H9 (cell line): ENCODE results near the gene SDK1. TPM values are rescaled to one million over a fixed set of nuclear protein-coding genes. Genes with fewer than 3 reads are reported as not detected.

ENCODE experiments used
- DNase-seq: peaks from one replicate; pipeline ENCODE4 v3.0.0-alpha.2; 2017
- H2AFZ ChIP-seq: one replicate; pipeline ENCODE4 v1.6.1; 2013; ENCODE audit warnings: mild to moderate bottlenecking, low read length, control low read depth, moderate library complexity
- H2AK5ac ChIP-seq: 2 replicates; pipeline ENCODE4 v1.6.1; 2013; ENCODE audit warnings: low read length, control low read depth, mixed read lengths; ENCODE audit not compliant: insufficient read length
- H2BK120ac ChIP-seq: one replicate; pipeline ENCODE4 v1.6.1; 2013; ENCODE audit warnings: low read depth, mild to moderate bottlenecking, low read length, control low read depth, inconsistent platforms; ENCODE audit not compliant: poor library complexity, severe bottlenecking
- H2BK12ac ChIP-seq: 2 replicates; pipeline ENCODE4 v1.6.1; 2013; ENCODE audit warnings: low read length, control low read depth, mixed read lengths, low read depth; ENCODE audit not compliant: insufficient read length
- H2BK15ac ChIP-seq: 2 replicates; pipeline ENCODE4 v1.6.1; 2013; ENCODE audit warnings: low read depth, low read length, control low read depth
- H2BK20ac ChIP-seq: one replicate; pipeline ENCODE4 v1.6.1; 2013; ENCODE audit warnings: low read depth, mild to moderate bottlenecking, low read length, control low read depth, inconsistent platforms; ENCODE audit not compliant: poor library complexity, severe bottlenecking
- H2BK5ac ChIP-seq: 2 replicates; pipeline ENCODE4 v1.6.1; 2013; ENCODE audit warnings: low read length, control low read depth, mixed read lengths; ENCODE audit not compliant: insufficient read length
- H3K14ac ChIP-seq: 2 replicates; pipeline ENCODE4 v1.6.1; 2013; ENCODE audit warnings: low read length, control low read depth; ENCODE audit not compliant: insufficient read depth
- H3K18ac ChIP-seq: 2 replicates; pipeline ENCODE4 v1.6.1; 2013; ENCODE audit warnings: low read depth, mild to moderate bottlenecking, mixed read lengths, low read length, control low read depth; ENCODE audit not compliant: insufficient read length
- H3K23ac ChIP-seq: 2 replicates; pipeline ENCODE4 v1.6.1; 2013; ENCODE audit warnings: low read length, control low read depth, mixed read lengths, low read depth; ENCODE audit not compliant: insufficient read length
- H3K23me2 ChIP-seq: 2 replicates; pipeline ENCODE4 v1.6.1; 2013; ENCODE audit warnings: low read depth, mild to moderate bottlenecking, mixed read lengths, low read length, control low read depth; ENCODE audit not compliant: insufficient read length, poor library complexity, severe bottlenecking
- H3K27ac ChIP-seq: 2 replicates; pipeline ENCODE4 v1.5.1; 2013; ENCODE audit warnings: low read length, control low read depth, mixed read lengths, low read depth; ENCODE audit not compliant: insufficient read length
- H3K27me3 ChIP-seq: 2 replicates; pipeline ENCODE4 v1.6.1; 2013; ENCODE audit warnings: low read length, control low read depth, inconsistent platforms; ENCODE audit not compliant: insufficient read depth
- H3K4ac ChIP-seq: 2 replicates; pipeline ENCODE4 v1.6.1; 2013; ENCODE audit warnings: low read depth, mild to moderate bottlenecking, control low read depth, inconsistent platforms, low read length, moderate library complexity
- H3K4me1 ChIP-seq: 2 replicates; pipeline ENCODE4 v1.6.1; 2013; ENCODE audit warnings: low read length, control low read depth, inconsistent platforms; ENCODE audit not compliant: insufficient read depth
- H3K4me2 ChIP-seq: 2 replicates; pipeline ENCODE4 v1.6.1; 2013; ENCODE audit warnings: low read length, control low read depth, mixed read lengths; ENCODE audit not compliant: insufficient read length, insufficient read depth
- H3K56ac ChIP-seq: 2 replicates; pipeline ENCODE4 v1.6.1; 2013; ENCODE audit warnings: low read depth, mild to moderate bottlenecking, mixed read lengths, low read length, control low read depth; ENCODE audit not compliant: insufficient read length
- H3K79me1 ChIP-seq: 2 replicates; pipeline ENCODE4 v1.6.1; 2013; ENCODE audit warnings: low read depth, mild to moderate bottlenecking, moderate library complexity, low read length, control low read depth, inconsistent platforms; ENCODE audit not compliant: insufficient read depth, poor library complexity, severe bottlenecking
- H3K79me2 ChIP-seq: 2 replicates; pipeline ENCODE4 v1.6.1; 2013; ENCODE audit warnings: low read length, control low read depth, inconsistent platforms; ENCODE audit not compliant: insufficient read depth
- H3K9ac ChIP-seq: 2 replicates; pipeline ENCODE4 v1.6.1; 2013; ENCODE audit warnings: low read length, control low read depth, mixed read lengths; ENCODE audit not compliant: insufficient read length; ENCODE audit errors: extremely low read depth
- H3K9me3 ChIP-seq: one replicate; pipeline ENCODE4 v1.6.1; 2013; ENCODE audit warnings: low read depth, low read length, inconsistent platforms; ENCODE audit not compliant: control insufficient read depth
- H3T11ph ChIP-seq: one replicate; pipeline ENCODE4 v1.6.1; 2013; ENCODE audit warnings: mild to moderate bottlenecking, low read length, control low read depth, inconsistent platforms
- H4K20me1 ChIP-seq: one replicate; pipeline ENCODE4 v1.6.1; 2013; ENCODE audit not compliant: control insufficient read depth, insufficient read length, insufficient read depth
- H4K5ac ChIP-seq: 2 replicates; pipeline ENCODE4 v1.6.1; 2013; ENCODE audit warnings: low read depth, mild to moderate bottlenecking, mixed read lengths, low read length, control low read depth; ENCODE audit not compliant: insufficient read length
- H4K8ac ChIP-seq: replicated peaks from 2 replicates; pipeline ENCODE4 v1.6.1; 2013; ENCODE audit warnings: low read length, control low read depth, mixed read lengths, low read depth; ENCODE audit not compliant: insufficient read length
- H4K91ac ChIP-seq: 2 replicates; pipeline ENCODE4 v1.6.1; 2013; ENCODE audit warnings: low read depth, mild to moderate bottlenecking, moderate library complexity, mixed read lengths, low read length, control low read depth; ENCODE audit not compliant: insufficient read length
- H3K27ac Mint-ChIP-seq, 3 experiments: 2 replicates in 2 of 3; 3 replicates in 1 of 3; pipeline ENCODE4 v1.8.0; 2020 to 2021; ENCODE audit warnings: mixed read lengths in 3 of 3, mild to moderate bottlenecking in 1 of 3, moderate library complexity in 1 of 3
- H3K27me3 Mint-ChIP-seq: 2 replicates; pipeline ENCODE4 v1.8.0; 2021; ENCODE audit warnings: low read depth, mild to moderate bottlenecking, moderate library complexity, mixed read lengths
- H3K36me3 Mint-ChIP-seq, 3 experiments: 2 replicates in 2 of 3; 3 replicates in 1 of 3; pipeline ENCODE4 v1.8.0; 2020 to 2021; ENCODE audit warnings: low read depth in 3 of 3, mixed read lengths in 3 of 3; ENCODE audit not compliant: insufficient read depth in 1 of 3
- H3K4me1 Mint-ChIP-seq, 2 experiments: 2 replicates each; pipeline ENCODE4 v1.8.0; 2020; ENCODE audit warnings: mixed read lengths in 2 of 2
- H3K4me3 Mint-ChIP-seq, 2 experiments: 2 replicates in 1 of 2; 3 replicates in 1 of 2; pipeline ENCODE4 v1.8.0; 2020 to 2021; ENCODE audit warnings: mild to moderate bottlenecking in 2 of 2, mixed read lengths in 2 of 2, moderate library complexity in 1 of 2
- H3K9me3 Mint-ChIP-seq, 2 experiments: 2 replicates in 1 of 2; 3 replicates in 1 of 2; pipeline ENCODE4 v1.8.0; 2020; ENCODE audit warnings: mild to moderate bottlenecking in 2 of 2, mixed read lengths in 2 of 2, moderate library complexity in 1 of 2
- WGBS: extraction: QIAGEN DNeasy Blood & Tissue Kit; methylation state at CpG from one replicate; pipeline ENCODE4 v1.1.7; 2013; ENCODE audit warnings: missing lambda C conversion rate, low lambda C conversion rate, mixed read lengths; ENCODE audit not compliant: insufficient read length; ENCODE audit errors: extremely low coverage; 5-methylcytosine and 5-hydroxymethylcytosine counted together
- total RNA-seq: library from RNA; stranded (reverse); gene quantifications from 2 replicates; pipeline ENCODE4 v1.2.1, GENCODE V29; 2021
- TF ChIP-seq, protein P1 (sequence below): fragments of 200-600 bp; sonication (generic); conservative IDR thresholded peaks from 3 replicates; pipeline ENCODE4 v1.8.0; 2021; ENCODE audit warnings: antibody characterized with exemption, mild to moderate bottlenecking

Gene SDK1
- total RNA-seq, 1 experiment from 2014 or later = 8.7 TPM

DNA sequence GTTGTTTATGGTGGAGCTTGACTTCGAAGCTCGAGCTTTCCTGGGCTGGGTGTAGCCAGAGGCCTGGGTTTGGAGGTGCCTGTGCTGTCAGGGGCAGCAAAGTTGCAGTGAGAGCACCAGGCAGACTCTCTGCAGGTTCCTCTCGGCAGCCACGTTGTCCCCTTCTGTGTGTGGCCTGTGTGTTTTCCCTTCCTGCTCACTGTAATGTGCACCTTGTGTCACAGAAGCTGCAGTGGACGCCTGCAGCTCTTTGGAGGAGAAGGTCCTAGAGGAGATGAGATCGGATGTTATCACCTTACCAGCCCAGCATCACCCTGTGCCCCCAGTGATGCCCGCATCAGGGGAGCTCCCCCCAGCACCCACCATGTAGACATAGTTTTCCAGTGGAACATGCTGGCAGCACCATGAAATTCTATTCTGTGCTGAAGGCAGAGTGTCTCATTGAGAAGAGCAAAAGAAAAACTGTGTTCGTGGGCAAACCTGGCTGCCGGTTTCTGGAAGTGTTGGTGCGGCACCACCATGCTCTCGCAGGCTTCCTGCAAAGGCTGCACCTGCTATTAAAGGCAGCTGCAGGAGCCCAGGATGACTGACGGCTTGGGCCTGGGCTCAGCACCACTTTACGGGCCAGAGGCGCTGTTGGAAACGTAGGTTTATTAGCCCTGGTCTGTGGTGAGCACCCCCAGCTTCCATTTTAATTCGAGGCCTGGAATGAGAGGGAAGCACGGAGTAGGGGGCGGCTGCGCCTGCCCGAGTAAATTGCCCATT, 771.3 kb downstream of the SDK1 start:
- H4K20me1 ChIP-seq = no peaks in the 10 kb centered on the region
- WGBS = no CpG with 5 or more reads among the region's 20 CpGs
- H2AFZ ChIP-seq = no peak overlapping the region
- no peaks in the 10 kb centered on the region for H3K9me3 ChIP-seq
- no peak overlapping the region for H3K9ac ChIP-seq
- H3T11ph ChIP-seq = no peak overlapping the region
- no peak overlapping the region for H4K91ac ChIP-seq
- no peak overlapping the region for H3K18ac ChIP-seq
- no peaks in the 10 kb centered on the region for H3K27me3 ChIP-seq
- H4K5ac ChIP-seq = no peak overlapping the region
- H3K23me2 ChIP-seq = no peaks in the 10 kb centered on the region
- H2BK20ac ChIP-seq = no peak overlapping the region
- no peak overlapping the region for H3K27ac ChIP-seq
- H3K27ac Mint-ChIP-seq = peak overlapping the region in 2 of 3 experiments; percentile 40 to 57; a peak in 1 of 7 replicates
- H3K4me2 ChIP-seq = no peak overlapping the region
- no peak overlapping the region for H4K8ac ChIP-seq
- peaks cover 2 to 10% (median 7%) of the 10 kb centered on the region in 3 experiments; a peak in 6 of 7 replicates for H3K36me3 Mint-ChIP-seq
- no peak for DNase-seq
- no peak overlapping the region for H3K4me3 Mint-ChIP-seq
- no peak overlapping the region for H2BK120ac ChIP-seq
- no peak overlapping the region for H3K4ac ChIP-seq
- no peaks in the 10 kb centered on the region for H3K79me2 ChIP-seq
- peaks cover 1 to 4% of the 10 kb centered on the region in 2 experiments; a peak in 3 of 5 replicates for H3K9me3 Mint-ChIP-seq
- H2AK5ac ChIP-seq = no peak overlapping the region
- no peak overlapping the region for H2BK15ac ChIP-seq
- no peak overlapping the region for H2BK12ac ChIP-seq
- H3K14ac ChIP-seq = no peak overlapping the region
- no peaks in the 10 kb centered on the region; the same call in 1 of the 2 replicates for H3K4me1 ChIP-seq
- no peak overlapping the region for H3K23ac ChIP-seq
- TF ChIP-seq, protein P1, sequence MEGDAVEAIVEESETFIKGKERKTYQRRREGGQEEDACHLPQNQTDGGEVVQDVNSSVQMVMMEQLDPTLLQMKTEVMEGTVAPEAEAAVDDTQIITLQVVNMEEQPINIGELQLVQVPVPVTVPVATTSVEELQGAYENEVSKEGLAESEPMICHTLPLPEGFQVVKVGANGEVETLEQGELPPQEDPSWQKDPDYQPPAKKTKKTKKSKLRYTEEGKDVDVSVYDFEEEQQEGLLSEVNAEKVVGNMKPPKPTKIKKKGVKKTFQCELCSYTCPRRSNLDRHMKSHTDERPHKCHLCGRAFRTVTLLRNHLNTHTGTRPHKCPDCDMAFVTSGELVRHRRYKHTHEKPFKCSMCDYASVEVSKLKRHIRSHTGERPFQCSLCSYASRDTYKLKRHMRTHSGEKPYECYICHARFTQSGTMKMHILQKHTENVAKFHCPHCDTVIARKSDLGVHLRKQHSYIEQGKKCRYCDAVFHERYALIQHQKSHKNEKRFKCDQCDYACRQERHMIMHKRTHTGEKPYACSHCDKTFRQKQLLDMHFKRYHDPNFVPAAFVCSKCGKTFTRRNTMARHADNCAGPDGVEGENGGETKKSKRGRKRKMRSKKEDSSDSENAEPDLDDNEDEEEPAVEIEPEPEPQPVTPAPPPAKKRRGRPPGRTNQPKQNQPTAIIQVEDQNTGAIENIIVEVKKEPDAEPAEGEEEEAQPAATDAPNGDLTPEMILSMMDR = no peak
- H3K79me1 ChIP-seq = no peaks in the 10 kb centered on the region
- peaks cover 1% of the 10 kb centered on the region; the same call in 1 of the 2 replicates for H3K27me3 Mint-ChIP-seq
- peaks cover 20 to 23% of the 10 kb centered on the region in 2 experiments for H3K4me1 Mint-ChIP-seq
- no peak overlapping the region for H2BK5ac ChIP-seq
- no peak overlapping the region for H3K56ac ChIP-seq
